Measurements from ENCODE around the gene SSH3.

Gene SSH3

GRCh38 chr11:67351275-67352005 is 48.1 kb downstream of the SSH3 start:
- DNase-seq: no peak

DNA sequence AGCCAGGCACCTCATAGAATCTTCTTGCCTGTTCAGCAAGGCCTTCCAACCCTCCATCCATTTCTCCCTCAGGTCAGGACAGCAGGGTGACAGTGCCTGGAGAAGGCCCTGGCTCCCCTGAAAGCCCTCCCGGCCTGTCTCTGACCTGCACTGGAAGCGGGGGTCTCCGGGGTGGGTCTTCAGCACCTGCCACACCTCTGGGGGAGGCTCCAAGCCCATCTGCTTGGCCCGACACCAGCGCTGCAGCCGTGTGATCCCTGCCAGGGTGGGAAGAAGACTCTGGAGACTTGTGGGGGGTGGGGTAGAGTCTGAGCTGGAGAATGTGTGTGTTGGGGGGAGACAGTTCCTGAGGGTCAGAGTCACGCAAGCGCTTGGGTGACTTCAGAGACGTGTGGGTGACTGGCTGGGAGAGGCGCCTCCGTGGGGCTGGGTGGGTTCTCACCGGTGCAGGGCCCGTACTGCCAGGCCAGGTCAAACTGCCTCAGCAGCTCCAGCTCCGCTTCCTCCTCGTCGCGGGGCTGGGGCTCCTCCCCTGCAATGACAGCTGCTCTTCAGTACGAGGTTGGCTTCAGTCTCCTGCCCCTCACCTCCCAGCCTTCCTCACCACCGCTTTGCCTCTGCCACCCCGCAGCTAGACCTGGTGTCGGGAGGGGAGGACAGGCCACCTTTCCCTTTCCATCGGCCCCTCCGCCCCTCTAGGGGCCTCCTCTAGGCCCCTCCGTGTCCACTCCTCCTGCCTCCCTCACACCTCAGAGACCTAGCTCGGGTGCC is 49.4 kb downstream of the SSH3 start:
- DNase-seq: no peak

DNA sequence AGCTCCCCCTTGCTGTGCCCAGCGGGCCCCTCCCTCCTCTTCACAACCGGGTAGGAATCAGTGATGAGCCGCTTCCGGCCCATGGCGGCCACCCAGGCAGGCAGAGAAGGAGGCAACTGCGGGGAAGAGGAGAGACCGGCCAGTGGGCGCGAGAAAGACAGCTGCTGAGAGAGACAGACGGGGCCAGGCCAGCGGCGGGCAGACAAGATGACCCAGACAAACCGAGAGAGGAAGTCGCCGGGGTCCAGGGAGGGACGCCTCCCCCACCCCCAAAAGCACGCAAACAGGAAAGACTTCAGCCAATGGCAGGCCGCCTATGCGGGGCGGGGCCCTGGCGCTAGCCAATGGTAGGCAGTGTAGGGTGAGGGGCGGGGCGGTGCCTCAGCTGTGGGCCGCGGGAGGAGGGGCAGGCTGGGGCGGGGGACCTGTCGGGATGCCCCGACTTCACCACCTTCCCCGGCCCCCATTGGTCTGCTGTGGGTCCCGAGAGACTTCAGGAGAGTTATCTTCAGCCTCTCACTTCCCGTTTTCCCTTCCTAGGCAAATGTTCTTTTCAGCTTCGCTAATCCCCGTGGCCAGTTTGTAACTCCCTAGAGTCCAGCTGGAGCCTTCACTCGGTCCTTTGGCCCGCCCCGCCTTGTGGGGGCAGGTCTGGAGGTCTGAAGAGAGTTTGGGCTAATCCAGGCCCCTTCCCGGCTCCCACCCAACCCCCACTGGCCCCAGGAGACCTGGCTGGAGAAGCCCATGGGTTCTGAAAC is 50.2 kb downstream of the SSH3 start, which contains the start of gene POLD4:
Gene POLD4 (minus strand): TSS at position 230 of the 758 bp plus-strand sequence. CDS start 147 bp downstream, at position 83.
- peak; percentile 70 for DNase-seq

DNA sequence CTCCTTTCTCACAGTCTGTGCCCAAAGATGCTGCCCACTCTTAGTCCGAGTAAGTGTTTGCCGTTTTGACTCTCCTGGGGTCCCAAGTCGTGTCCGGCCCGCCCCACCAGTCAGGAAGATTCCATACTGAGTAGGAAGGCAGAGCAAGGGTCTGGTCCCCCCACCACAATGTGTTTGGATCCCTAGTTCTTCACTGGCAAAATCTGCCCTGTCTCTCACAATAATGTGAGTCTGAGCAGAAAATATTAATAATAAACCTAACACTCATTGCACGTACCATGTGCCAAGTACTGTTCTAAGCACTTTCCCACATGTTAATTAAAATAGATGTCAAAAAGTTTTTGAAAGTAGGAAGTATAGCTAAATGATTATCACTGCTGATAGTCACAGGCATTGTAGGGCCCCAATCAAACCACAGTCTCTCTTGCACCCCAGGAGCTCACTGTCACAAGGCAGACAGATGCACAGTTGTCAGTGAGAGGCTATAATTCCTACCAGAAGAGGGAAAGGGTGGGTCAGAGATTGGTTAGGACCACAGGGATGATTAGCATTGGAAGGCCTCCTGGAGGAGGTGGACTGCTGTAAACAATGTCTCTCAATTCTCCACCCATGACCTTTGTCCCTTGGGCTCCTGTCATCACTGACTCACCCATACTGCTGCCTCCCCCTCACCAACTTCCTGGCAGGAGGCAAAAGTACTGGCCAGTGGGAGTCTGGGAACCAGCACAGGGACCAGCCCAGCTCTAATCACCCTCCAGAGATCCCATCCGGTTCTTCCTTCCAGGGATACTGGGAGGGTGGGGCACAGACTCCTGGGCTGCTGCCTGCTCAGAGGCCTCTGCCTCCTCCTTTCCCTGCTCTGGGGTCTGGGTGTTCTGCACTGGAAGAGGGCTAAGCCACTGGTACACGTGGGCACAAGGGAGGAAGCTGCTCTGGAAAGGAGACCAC is 51.0 kb downstream of the SSH3 start:
- no peak for DNase-seq

DNA sequence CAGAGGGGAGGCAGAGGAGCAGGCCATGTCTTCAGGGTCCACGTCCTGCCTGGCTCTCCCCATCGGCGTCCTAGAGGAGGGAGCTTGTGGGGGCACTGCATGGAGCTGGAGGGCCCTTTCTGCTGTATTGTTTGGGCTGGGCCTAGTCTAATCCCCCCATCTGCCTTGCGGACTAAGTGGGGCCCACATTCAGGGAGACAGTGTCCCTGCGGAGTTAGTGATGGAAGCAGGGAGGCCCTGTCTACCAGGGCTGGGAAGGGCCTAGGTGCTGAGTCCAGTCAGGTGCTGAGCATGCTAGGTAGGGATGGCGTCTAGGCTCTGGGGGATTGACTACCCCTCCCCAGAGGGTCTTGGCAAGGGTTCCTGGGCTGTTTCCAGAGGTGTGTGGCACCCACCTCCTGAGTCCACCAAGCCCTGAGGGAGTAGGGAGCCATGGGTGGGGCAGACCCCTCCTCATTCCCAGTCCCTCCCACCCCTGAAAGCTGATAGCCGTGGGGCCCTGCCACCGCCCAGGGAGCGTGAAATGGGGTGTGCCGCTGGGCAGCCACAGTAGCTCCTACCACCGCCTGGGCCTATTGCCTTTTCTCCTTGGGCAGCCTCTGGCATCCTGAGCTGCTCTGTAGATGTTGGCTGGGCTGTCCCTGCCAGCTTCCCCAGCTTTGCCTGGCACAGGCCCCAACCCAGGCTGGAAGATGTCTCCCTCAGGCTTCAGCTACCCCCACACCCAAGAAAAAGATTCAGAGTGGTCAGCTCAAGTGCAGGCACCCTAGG is 51.9 kb downstream of the SSH3 start:
- DNase-seq: no peak

DNA sequence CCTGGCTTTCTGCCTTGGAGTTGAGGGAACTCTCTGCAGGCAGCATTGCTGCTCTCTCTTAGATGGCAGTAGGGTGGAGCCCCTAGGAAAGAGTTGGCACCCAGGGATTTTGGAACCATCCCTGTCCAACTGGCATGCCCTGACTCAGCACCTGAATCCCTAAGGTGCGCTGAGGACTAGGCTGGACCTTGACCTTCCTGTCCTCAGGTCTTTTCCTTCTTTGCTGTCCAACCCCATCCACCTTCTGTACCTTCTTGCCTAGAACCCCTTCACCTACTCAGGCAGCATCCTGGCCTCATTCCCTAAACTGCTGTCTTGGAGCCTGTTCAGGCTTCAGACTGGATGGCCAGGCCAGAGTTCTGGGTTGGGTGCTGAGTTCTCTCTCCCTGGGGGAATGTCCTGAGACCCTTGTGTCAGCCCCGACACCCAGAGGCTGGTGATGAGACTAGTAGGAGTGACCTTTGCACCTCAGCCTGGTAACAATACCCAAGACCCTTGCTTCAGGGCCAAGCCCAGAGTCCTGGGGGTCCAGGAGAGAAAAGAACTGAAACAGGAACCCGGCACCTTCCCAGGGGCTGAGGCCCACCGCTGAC is 52.6 kb downstream of the SSH3 start:
- DNase-seq: no peak

- no peak for DNase-seq
These were observed 53.1 kb downstream of the SSH3 start for GRCh38 chr11:67356387-67356863.

DNA sequence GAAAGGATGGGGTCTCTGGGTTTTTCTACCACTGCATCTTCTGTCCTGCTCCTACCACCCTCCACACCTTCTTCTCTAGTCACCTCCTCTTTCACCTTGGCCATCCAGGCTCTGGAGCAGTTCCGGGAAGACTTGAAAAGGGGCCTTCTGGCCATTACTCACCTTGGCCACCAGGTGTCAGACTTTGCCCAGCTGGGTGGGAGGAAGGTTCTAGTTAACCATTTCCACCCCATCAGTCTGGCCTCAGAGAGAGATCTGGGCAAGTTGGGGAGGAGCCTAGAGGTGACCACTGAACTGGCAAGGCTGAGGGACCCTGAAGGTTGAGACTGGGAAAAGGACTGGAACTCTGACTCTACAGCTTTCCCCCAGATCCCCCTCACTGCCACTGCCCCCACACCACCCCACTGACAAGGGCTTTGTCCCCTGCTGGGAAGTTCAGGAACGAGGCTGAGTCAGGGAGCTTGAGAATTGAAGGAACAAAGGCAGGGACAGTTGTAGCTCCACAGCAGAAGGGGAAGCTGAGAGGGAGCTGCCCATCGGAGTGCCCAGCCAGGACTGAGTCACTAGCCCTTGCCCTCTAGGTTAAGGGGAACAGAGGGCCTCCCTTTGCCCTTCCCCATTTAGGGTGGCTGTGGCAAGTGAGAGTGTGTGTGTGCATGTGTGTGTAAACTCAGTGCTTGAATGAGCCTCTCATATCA is 53.7 kb downstream of the SSH3 start:
- no peak for DNase-seq

GRCh38 chr11:67357831-67358670 is 54.7 kb downstream of the SSH3 start:
- DNase-seq: no peak

Measured in SIG-M5 (cell line).